Heart right ventricle (tissue), 16 donors: ENCODE measurements around the gene DLG5. TPM values are rescaled to one million over a fixed set of nuclear protein-coding genes. Genes with fewer than 3 reads are reported as not detected.
"Not testable (repeated sequence)": the region's sequence is repeated elsewhere in the genome, so short reads cannot be mapped to it uniquely, and the experiment has no call there.

Experiments used
- ATAC-seq, 8 donors: fragments of 200-7000 bp; cut with Tn5 transposase; one replicate each; pipeline ENCODE4 v1.9.1; 2020; ENCODE audit warnings: mild to moderate bottlenecking in 8 of 8, moderate library complexity in 8 of 8, moderate number of reproducible peaks in 1 of 8
- DNase-seq, 2 donors: peaks; one replicate each; pipeline ENCODE4 v3.0.0-alpha.2; 2020
- H3K27ac ChIP-seq, 10 donors: fragments of 200-600 bp; sonication (generic) in 2 of 10; one replicate each; pipeline versions ENCODE4 v1.5.0 to v1.8.0; 2020 to 2022; ENCODE audit warnings: mild to moderate bottlenecking in 3 of 10
- H3K27me3 ChIP-seq, 7 donors: fragments of 200-600 bp; one replicate each; pipeline ENCODE4 v1.8.0; 2021 to 2022; ENCODE audit warnings: mild to moderate bottlenecking in 2 of 7
- H3K36me3 ChIP-seq, 9 donors: fragments of 200-600 bp; sonication (generic) in 1 of 9; one replicate each; pipeline versions ENCODE4 v1.5.0 to v1.8.0; 2020 to 2022; ENCODE audit warnings: mild to moderate bottlenecking in 2 of 9
- H3K4me1 ChIP-seq, 9 donors: fragments of 200-600 bp; sonication (generic) in 1 of 9; one replicate each; pipeline versions ENCODE4 v1.5.0 to v1.8.0; 2020 to 2022; ENCODE audit warnings: mild to moderate bottlenecking in 4 of 9
- H3K4me3 ChIP-seq, 10 donors: fragments of 200-600 bp; sonication (generic) in 2 of 10; one replicate each; pipeline versions ENCODE4 v1.5.0 to v1.8.0; 2020 to 2022; ENCODE audit warnings: mild to moderate bottlenecking in 7 of 10, moderate library complexity in 2 of 10
- H3K9me3 ChIP-seq, 11 donors: fragments of 200-600 bp in 10 of 11; sonication (generic) in 2 of 11; one replicate each; pipeline versions ENCODE4 v1.5.0 to v1.8.0; 2013 to 2022; ENCODE audit warnings: mild to moderate bottlenecking in 2 of 11, control low read depth in 1 of 11, moderate library complexity in 1 of 11
- CTCF ChIP-seq, 9 donors: fragments of 200-600 bp; sonication (generic) in 2 of 9; IDR thresholded peaks; one replicate each; pipeline versions ENCODE4 v1.5.0 to v1.8.0; 2021 to 2022; ENCODE audit warnings: antibody characterized with exemption in 9 of 9, mild to moderate bottlenecking in 5 of 9, moderate library complexity in 1 of 9
- WGBS, 2 donors: extraction: QIAGEN DNeasy Blood & Tissue Kit; methylation state at CpG; one replicate each; pipeline ENCODE4 v1.1.7; 2013; ENCODE audit warnings: inconsistent platforms in 1 of 2; 5-methylcytosine and 5-hydroxymethylcytosine counted together
- intact Hi-C, 10 donors: fragments of 100-400 bp; cut with DNase I; formaldehyde crosslinking; loops; one replicate each; pipeline versions ENCODE4 v1.11.1 to v1.14.2; 2022
- polyA plus RNA-seq, 2 donors: library from polyadenylated mRNA; stranded (reverse); fragments of 200-250 nt; gene quantifications; one replicate each; pipeline ENCODE4 v1.2.3, GENCODE V29; 2013
- total RNA-seq, 10 donors: library from RNA; stranded (reverse); fragmentation: NEBNext Ultra II Directional in 3 of 10; extraction: Animal tissue kit (Norgen Biotek cat#: 25700) in 3 of 10; gene quantifications; one replicate each; pipeline versions ENCODE4 v1.2.1 to v1.2.4, GENCODE V29; 2021 to 2023
- donor health status: Arrhythmogenic right ventricular cardiomyopathy.
- donor health status: ischemic (EF 13 %, LVEDD 7.1; RV severe dilation, severe dysfunction).
- donor health status: healthy with polysubstance abuse.
- donor health status: DM: no; HTN: yes; CAD: no.
- donor health status: DM: no; HTN: no; CAD: no.
- donor health status: ischemic (EF 25% LVEDD 6.9; RV normal size, moderate dysfunction).
- donor health status: ischemic (EF 25% LVEDD 5.7; RV mildly dilated, moderate dysfunction).
- donor health status: healthy.
- donor health status: DM: yes; HTN: yes; CAD: no.
- donor health status: Ischemic cardiomyopathy.
- donor health status: ischemic (EF 35%, LVEDD 5.7; RV mildly dilated, moderate dysfunction).
- donor health status: nonischemic (EF 11% LVEDD 7.7; RV severe dilation, severe dysfunction).
- donor health status: DM: yes; HTN: yes; CAD: no.
- donor health status: PGD.
- donor health status: ischemic (EF 29% LVEDD 5.4; RV normal size, mild dysfunction).
- donor health status: nonischemic (EF 23%, LVEDD 6.1; RV moderate dilation, normal function).

The DLG5 gene
- total and polyA plus RNA-seq, 12 donors: 5.0 to 14.1 (median 10.8) TPM

- Histone ChIP-seq H3K4me3 (no peak overlapping the region), H3K27me3 (no peaks in the 10 kb centered on the region), H3K9me3 (no peaks in the 10 kb centered on the region), H3K27ac (no peak overlapping the region), H3K36me3 (no peaks in the 10 kb centered on the region), H3K4me1 (no peaks in the 10 kb centered on the region)
- intact Hi-C loops: no loop called here
- DNase-seq (no peak), ATAC-seq (no peak)
- WGBS, 2 donors: 90 to 100% methylated on average over 1 of the region's 1 CpG
- no peak for TF ChIP-seq CTCF (IDR thresholded peaks at IDR 0.05)
Observed at GRCh38 chr10:77768039-77768438, 158.5 kb downstream of the DLG5 start.

GRCh38 chr10:77763453-77764430 is 162.8 kb downstream of the DLG5 start:
- no peak overlapping the region for H3K4me3 ChIP-seq
- no peak overlapping the region for H3K27ac ChIP-seq
- WGBS, 2 donors: 75 to 79% methylated on average over 9 of the region's 9 CpGs
- intact Hi-C loops: no loop called here
- DNase-seq (peak in 1 of 2 donors; percentile 31), ATAC-seq (peak in 2 of 8 donors; percentile 19 to 41)
- no peaks in the 10 kb centered on the region for H3K36me3 ChIP-seq
- no peak for TF ChIP-seq CTCF (IDR thresholded peaks at IDR 0.05)
- H3K4me1 ChIP-seq: peaks cover 0 to 4% (median 0%) of the 10 kb centered on the region in 9 donors
- no peaks in the 10 kb centered on the region for H3K9me3 ChIP-seq
- H3K27me3 ChIP-seq: no peaks in the 10 kb centered on the region

- H3K27me3 ChIP-seq, H3K4me1 ChIP-seq, DNase-seq, intact Hi-C loops, H3K4me3 ChIP-seq, H3K9me3 ChIP-seq, H3K36me3 ChIP-seq, ATAC-seq, H3K27ac ChIP-seq: not testable (repeated sequence)
- WGBS, 2 donors: 98 to 99% methylated on average over 2 of the region's 2 CpGs
Observed at GRCh38 chr10:77758406-77758805, 168.1 kb downstream of the DLG5 start.

GRCh38 chr10:77756319-77757232 is 170.0 kb downstream of the DLG5 start:
- intact Hi-C loops: no loop called here
- DNase-seq (no peak), ATAC-seq (peak in 2 of 8 donors; percentile 24 to 41)
- WGBS, 2 donors: 24 to 26% methylated on average over 12 of the region's 12 CpGs
- Histone ChIP-seq H3K4me1 (peaks cover 0 to 4% (median 0%) of the 10 kb centered on the region in 9 donors), H3K27me3 (peaks cover 0 to 7% (median 0%) of the 10 kb centered on the region in 7 donors), H3K9me3 (peaks cover 0 to 2% (median 0%) of the 10 kb centered on the region in 11 donors), H3K4me3 (no peak overlapping the region), H3K27ac (no peak overlapping the region), H3K36me3 (no peaks in the 10 kb centered on the region)
- TF ChIP-seq CTCF (IDR thresholded peaks at IDR 0.05): peak in 7 of 9 donors; percentile 28 to 52 (median 41)
